Measurements from ENCODE around the gene GBF1. TPM values are rescaled to one million over a fixed set of nuclear protein-coding genes. Genes with fewer than 3 reads are reported as not detected.
A peak's percentile ranks its signal among the peaks of the same experiment; 100 is the strongest.

The GBF1 gene
- total RNA-seq, 4 donors from 2014 or later, result 34.0 to 68.3 (median 53.5) TPM

- peaks cover 0 to 6% of the 10 kb centered on the region in 2 donors for H3K36me3 ChIP-seq
- peak within 1 kb of the TSS; percentile 32 to 92 (median 87) for H3K27ac ChIP-seq
- peaks cover 29 to 36% of the 10 kb centered on the region in 2 donors for H3K4me1 ChIP-seq
- peak; percentile 98 for DNase-seq
- H3K9me3 ChIP-seq, result no peaks in the 10 kb centered on the region
- no peaks in the 10 kb centered on the region for H3K27me3 ChIP-seq
- WGBS, 2 donors, result 0 to 1% methylated on average over 21 to 49 of the region's 66 CpGs
- peak in 1 of 2 donors; percentile 65 for TF ChIP-seq POLR2A (IDR thresholded peaks at IDR 0.05)
- TF ChIP-seq CTCF (IDR thresholded peaks at IDR 0.05), result peak in 1 of 6 experiments; percentile 35
- intact Hi-C loops (cut with DNase I), result loop anchor here (10.0 kb wide), 1 partner anchor 164 kb away; no protein-coding TSS in a partner anchor
- peak within 1 kb of the TSS; percentile 3 to 91 (median 88) for H3K4me3 ChIP-seq (replicated peaks in 1 of 3)
Observed at GRCh38 chr10:102420714-102421506, 175.6 kb downstream of the GBF1 start, which contains the start of gene FBXL15. FBXL15 (plus strand) TSS chr10:102420836; CDS start chr10:102421130, 294 bp downstream.

GRCh38 chr10:102421507-102421756 lies 176.1 kb downstream of the GBF1 start:
- intact Hi-C loops (cut with DNase I), result loop anchor here (10.0 kb wide), 1 partner anchor 163 kb away; no protein-coding TSS in a partner anchor
- Histone ChIP-seq H3K4me1 (peaks cover 29 to 36% of the 10 kb centered on the region in 2 donors), H3K4me3 (replicated peaks in 1 of 3) (peak overlapping the region; percentile 3 to 91 (median 88)), H3K27ac (peak overlapping the region; percentile 32 to 92 (median 87)), H3K36me3 (peaks cover 0 to 6% of the 10 kb centered on the region in 2 donors), H3K9me3 (no peaks in the 10 kb centered on the region), H3K27me3 (no peaks in the 10 kb centered on the region)
- no peak for DNase-seq
- no CpG with 5 or more reads among the region's 14 CpGs for WGBS, 2 donors
- TF ChIP-seq POLR2A (IDR thresholded peaks at IDR 0.05) (no peak), CTCF (IDR thresholded peaks at IDR 0.05) (no peak)

DNA sequence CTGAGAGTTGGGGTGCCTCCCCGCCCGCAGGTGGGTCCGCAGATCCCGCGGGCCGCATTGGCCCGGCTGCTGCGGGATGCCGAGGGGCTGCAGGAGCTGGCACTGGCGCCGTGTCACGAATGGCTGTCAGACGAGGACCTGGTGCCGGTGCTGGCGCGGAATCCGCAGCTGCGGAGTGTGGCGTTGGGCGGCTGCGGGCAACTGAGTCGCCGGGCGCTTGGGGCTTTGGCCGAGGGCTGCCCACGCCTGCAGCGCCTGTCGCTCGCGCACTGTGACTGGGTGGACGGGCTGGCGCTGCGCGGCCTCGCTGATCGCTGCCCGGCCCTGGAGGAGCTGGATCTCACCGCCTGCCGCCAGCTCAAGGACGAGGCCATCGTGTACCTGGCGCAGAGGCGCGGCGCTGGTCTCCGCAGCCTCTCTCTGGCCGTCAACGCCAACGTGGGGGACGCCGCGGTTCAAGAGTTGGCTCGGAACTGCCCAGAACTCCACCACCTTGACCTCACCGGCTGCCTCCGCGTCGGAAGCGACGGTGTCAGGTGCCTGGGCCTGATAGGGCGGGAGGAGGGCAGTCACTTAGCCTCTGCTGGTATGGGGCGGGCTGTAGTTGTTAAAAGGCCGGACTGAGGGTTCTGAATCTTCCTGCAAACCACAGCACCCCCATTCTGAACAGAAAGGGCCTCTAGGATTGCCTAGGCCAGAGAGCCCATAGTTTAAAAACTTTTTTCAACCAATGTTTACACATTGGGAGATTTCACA lies 176.6 kb downstream of the GBF1 start:
- peak overlapping the region; percentile 3 to 91 (median 88) for H3K4me3 ChIP-seq (replicated peaks in 1 of 3)
- DNase-seq, result peak; percentile 69 to 72
- 0 to 1% methylated on average over 2 to 33 of the region's 62 CpGs for WGBS, 2 donors
- peaks cover 0 to 6% of the 10 kb centered on the region in 2 donors for H3K36me3 ChIP-seq
- no peaks in the 10 kb centered on the region for H3K27me3 ChIP-seq
- H3K27ac ChIP-seq, result peak overlapping the region; percentile 32 to 92 (median 87)
- H3K9me3 ChIP-seq, result no peaks in the 10 kb centered on the region
- intact Hi-C loops (cut with DNase I), result loop anchor here (10.0 kb wide), 1 partner anchor 163 kb away; no protein-coding TSS in a partner anchor
- H3K4me1 ChIP-seq, result peaks cover 29 to 36% of the 10 kb centered on the region in 2 donors
- TF ChIP-seq CTCF (IDR thresholded peaks at IDR 0.05) (no peak), POLR2A (IDR thresholded peaks at IDR 0.05) (peak in 1 of 2 donors; percentile 43)

DNA sequence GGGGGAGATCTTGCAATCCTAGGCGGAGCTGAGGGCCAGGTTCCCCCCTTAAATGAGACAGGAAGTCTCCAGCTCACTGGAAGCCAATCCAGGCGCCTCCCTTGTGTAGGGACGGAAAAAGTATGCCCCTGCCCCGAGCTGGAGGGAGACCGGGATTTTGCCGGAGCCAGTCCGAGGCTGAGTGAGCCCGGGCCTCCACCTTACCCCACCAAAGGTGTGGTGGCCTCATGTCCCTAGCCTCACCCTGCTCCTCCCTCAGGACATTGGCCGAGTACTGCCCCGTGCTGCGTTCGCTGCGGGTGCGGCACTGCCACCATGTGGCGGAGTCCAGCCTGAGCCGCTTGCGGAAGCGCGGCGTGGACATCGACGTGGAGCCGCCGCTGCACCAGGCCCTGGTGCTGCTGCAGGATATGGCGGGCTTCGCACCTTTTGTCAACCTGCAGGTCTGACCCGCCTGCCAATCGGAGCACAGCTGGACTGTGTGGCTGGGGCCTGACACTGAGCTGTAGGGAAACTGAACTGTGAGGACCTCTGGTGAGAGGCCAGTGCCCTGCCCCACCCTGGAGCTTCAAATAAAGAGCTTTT lies 177.3 kb downstream of the GBF1 start:
- DNase-seq, result peak; percentile 80 to 85
- no peaks in the 10 kb centered on the region for H3K27me3 ChIP-seq
- intact Hi-C loops (cut with DNase I), result loop anchor here (10.0 kb wide), 1 partner anchor 162 kb away; no protein-coding TSS in a partner anchor
- 15 to 23% methylated on average over 5 to 19 of the region's 28 CpGs for WGBS, 2 donors
- H3K9me3 ChIP-seq, result no peaks in the 10 kb centered on the region
- peaks cover 29 to 36% of the 10 kb centered on the region in 2 donors for H3K4me1 ChIP-seq
- H3K27ac ChIP-seq, result peak overlapping the region; percentile 32 to 92 (median 87)
- peak; percentile 35 to 86 (median 66) for TF ChIP-seq CTCF (IDR thresholded peaks at IDR 0.05)
- TF ChIP-seq POLR2A (IDR thresholded peaks at IDR 0.05), result no peak
- H3K4me3 ChIP-seq (replicated peaks in 1 of 3), result peak overlapping the region; percentile 3 to 91 (median 88)
- peaks cover 0 to 6% of the 10 kb centered on the region in 2 donors for H3K36me3 ChIP-seq

All from thyroid gland (tissue), 4 donors.